IMR-90 (cell line): ENCODE measurements around the gene UPF1. TPM values are rescaled to one million over a fixed set of nuclear protein-coding genes. Genes with fewer than 3 reads are reported as not detected.

Experiments
- ATAC-seq: fragments of 200-7000 bp; cut with Tn5 transposase; 2 replicates; pipeline ENCODE4 v1.9.1; 2020; ENCODE audit warnings: low read depth, mild to moderate bottlenecking, moderate library complexity
- BruUV-seq: library from RNA; stranded (reverse); fragments of 400-500 nt; replicated peaks from 2 replicates; lab custom pipeline; 2021; lab: Mats Ljungman, UMichigan
- CTCF ChIA-PET: fragments of 300-600 bp; formaldehyde crosslinking; extraction: SDS; loops from one replicate; lab custom pipeline; 2021; ENCODE audit warnings: antibody characterized with exemption; lab: Yijun Ruan, JAX
- POLR2A ChIA-PET: fragments of 300-600 bp; sonication (Branson Sonifier 250); formaldehyde crosslinking; loops from one replicate; lab custom pipeline; 2022; ENCODE audit warnings: antibody characterized with exemption; ENCODE audit not compliant: unreplicated experiment; lab: Charles Lee
- DNase-seq: peaks from one replicate; pipeline ENCODE4 v3.0.0; 2013
- H2AFZ ChIP-seq: replicated peaks from 2 replicates; pipeline ENCODE3; 2013; ENCODE audit warnings: low read length, mild to moderate bottlenecking; ENCODE audit not compliant: poor library complexity
- H2AK5ac ChIP-seq: 2 replicates; pipeline ENCODE4 v1.6.1; 2013; ENCODE audit warnings: low read depth, low read length, inconsistent platforms
- H2AK9ac ChIP-seq: replicated peaks from 2 replicates; pipeline ENCODE3; 2013; ENCODE audit warnings: mild to moderate bottlenecking, low read depth, low read length, moderate library complexity; ENCODE audit not compliant: poor library complexity
- H2BK120ac ChIP-seq: 2 replicates; pipeline ENCODE4 v1.6.1; 2013; ENCODE audit warnings: low read depth, low read length, inconsistent platforms
- H2BK15ac ChIP-seq: 3 replicates; pipeline ENCODE4 v1.6.1; 2013; ENCODE audit warnings: low read depth, low read length, inconsistent platforms
- H2BK20ac ChIP-seq: 2 replicates; pipeline ENCODE4 v1.6.1; 2013; ENCODE audit warnings: low read depth, mild to moderate bottlenecking, inconsistent platforms, low read length, moderate library complexity
- H2BK5ac ChIP-seq: 2 replicates; pipeline ENCODE4 v1.6.1; 2013; ENCODE audit warnings: mild to moderate bottlenecking, low read depth, low read length, inconsistent platforms; ENCODE audit not compliant: poor library complexity, severe bottlenecking
- H3K14ac ChIP-seq: replicated peaks from 2 replicates; pipeline ENCODE4 v1.6.1; 2013; ENCODE audit warnings: low read depth, low read length, inconsistent platforms
- H3K18ac ChIP-seq: 2 replicates; pipeline ENCODE4 v1.6.1; 2013; ENCODE audit warnings: low read depth, low read length, control low read depth
- H3K23ac ChIP-seq: 2 replicates; pipeline ENCODE4 v1.6.1; 2013; ENCODE audit warnings: low read depth, low read length, inconsistent platforms
- H3K27ac ChIP-seq: 2 replicates; pipeline ENCODE4 v1.5.1; 2013; ENCODE audit warnings: mild to moderate bottlenecking, control low read depth, low read length; ENCODE audit not compliant: insufficient read depth
- H3K27me3 ChIP-seq: 2 replicates; pipeline ENCODE4 v1.6.1; 2013; ENCODE audit warnings: low read length; ENCODE audit not compliant: control insufficient read depth, insufficient read depth
- H3K36me3 ChIP-seq: 2 replicates; pipeline ENCODE4 v1.6.1; 2013; ENCODE audit warnings: low read length, mixed read lengths; ENCODE audit not compliant: control insufficient read depth, insufficient read depth
- H3K4ac ChIP-seq: 2 replicates; pipeline ENCODE4 v1.6.1; 2013; ENCODE audit warnings: low read depth, low read length, inconsistent platforms
- H3K4me1 ChIP-seq: 2 replicates; pipeline ENCODE4 v1.6.1; 2013; ENCODE audit warnings: low read length, mixed read lengths; ENCODE audit not compliant: control insufficient read depth, insufficient read depth
- H3K4me2 ChIP-seq: 2 replicates; pipeline ENCODE4 v1.6.1; 2013; ENCODE audit warnings: low read depth, mild to moderate bottlenecking, control low read depth, low read length, moderate library complexity
- H3K4me3 ChIP-seq: 2 replicates; pipeline ENCODE4 v1.5.1; 2013; ENCODE audit warnings: low read depth, mild to moderate bottlenecking, control low read depth, low read length, moderate library complexity; ENCODE audit not compliant: insufficient read depth
- H3K56ac ChIP-seq: 2 replicates; pipeline ENCODE4 v1.6.1; 2013; ENCODE audit warnings: low read length, inconsistent platforms; ENCODE audit not compliant: insufficient read depth; ENCODE audit errors: extremely low read depth
- H3K79me1 ChIP-seq, 2 experiments: 2 replicates each; pipeline ENCODE4 v1.6.1; 2013; ENCODE audit warnings: low read length in 2 of 2, inconsistent platforms in 1 of 2, low read depth in 1 of 2
- H3K9ac ChIP-seq: 2 replicates; pipeline ENCODE4 v1.6.1; 2013; ENCODE audit warnings: low read depth, low read length, control low read depth
- H3K9me1 ChIP-seq: 2 replicates; pipeline ENCODE4 v1.6.1; 2013; ENCODE audit warnings: low read length, inconsistent platforms; ENCODE audit not compliant: insufficient read depth
- H3K9me3 ChIP-seq: 2 replicates; pipeline ENCODE4 v1.6.1; 2013; ENCODE audit warnings: low read length; ENCODE audit not compliant: control insufficient read depth, insufficient read depth
- H4K20me1 ChIP-seq: 2 replicates; pipeline ENCODE4 v1.6.1; 2013; ENCODE audit warnings: low read length, inconsistent platforms; ENCODE audit not compliant: insufficient read depth
- H4K5ac ChIP-seq: 2 replicates; pipeline ENCODE4 v1.6.1; 2013; ENCODE audit warnings: mild to moderate bottlenecking, low read depth, low read length, control low read depth
- H4K8ac ChIP-seq, 2 experiments: 2 replicates each; pipeline ENCODE4 v1.6.1; 2013; ENCODE audit warnings: low read depth in 2 of 2, low read length in 2 of 2, control low read depth in 1 of 2, inconsistent platforms in 1 of 2
- H4K91ac ChIP-seq: 2 replicates; pipeline ENCODE4 v1.6.1; 2013; ENCODE audit warnings: low read depth, low read length, inconsistent platforms; ENCODE audit not compliant: insufficient read depth
- BHLHE40 ChIP-seq: fragments of 150-350 bp; IDR thresholded peaks from 2 replicates; pipeline ENCODE4 v1.6.1; 2016; ENCODE audit warnings: mild to moderate bottlenecking, low read depth, low read length
- CHD1 ChIP-seq: IDR thresholded peaks from 2 replicates; pipeline ENCODE4 v1.6.1; 2012; ENCODE audit warnings: low read depth, low read length, improper control_type of control experiment
- MAZ ChIP-seq: IDR thresholded peaks from 2 replicates; pipeline ENCODE4 v1.6.1; 2012; ENCODE audit warnings: low read depth, mild to moderate bottlenecking, low read length, improper control_type of control experiment, moderate library complexity, borderline replicate concordance
- MXI1 ChIP-seq: IDR thresholded peaks from 2 replicates; pipeline ENCODE4 v1.6.1; 2012; ENCODE audit warnings: low read depth, mild to moderate bottlenecking, low read length, moderate library complexity, borderline replicate concordance
- SMC3 ChIP-seq: fragments of 150-350 bp; IDR thresholded peaks from 2 replicates; pipeline ENCODE4 v1.6.1; 2016; ENCODE audit warnings: low read depth, mild to moderate bottlenecking, antibody characterized with exemption, low read length, moderate library complexity
- USF2 ChIP-seq: fragments of 150-350 bp; IDR thresholded peaks from 2 replicates; pipeline ENCODE4 v1.6.1; 2017; ENCODE audit warnings: mild to moderate bottlenecking, antibody characterized with exemption, low read length, low read depth
- WGBS, 2 experiments: methylation state at CpG; one replicate each; pipeline versions ENCODE4 v1.1.5 to v1.1.7; 2013; ENCODE audit warnings: missing lambda C conversion rate in 2 of 2; ENCODE audit not compliant: insufficient read length in 1 of 2; ENCODE audit errors: extremely low coverage in 2 of 2; 5-methylcytosine and 5-hydroxymethylcytosine counted together
- dilution Hi-C: fragments of 300-500 bp; cut with HindIII; formaldehyde crosslinking; loops from one replicate; pipeline ENCODE4 v1.14.3; 2018; ENCODE audit warnings: low sequenced_read_pairs; ENCODE audit not compliant: unreplicated experiment
- in situ Hi-C: fragments of 300-500 bp; cut with MboI; formaldehyde crosslinking; loops from 3 replicates; pipeline ENCODE4 v1.14.3; 2019; ENCODE audit warnings: low sequenced_read_pairs, inconsistent platforms, mixed read lengths
- intact Hi-C: fragments of 100-400 bp; cut with micrococcal nuclease; formaldehyde crosslinking; loops from 2 replicates; pipeline ENCODE4 v1.10.0; 2022
- polyA plus RNA-seq, 3 experiments: library from polyadenylated mRNA; depleted of rRNA; stranded (reverse); fragments of >200 nt; gene quantifications; 2 replicates each; pipeline ENCODE4 v1.2.3, GENCODE V29; 2012; ENCODE audit warnings: low replicate concordance in 1 of 3
- total RNA-seq: library from RNA; depleted of rRNA; stranded (reverse); fragments of >200 nt; gene quantifications from 2 replicates; pipeline ENCODE4 v1.2.3, GENCODE V29; 2012

The UPF1 gene
- total and polyA plus RNA-seq, 2 of the 4 experiments (the other 2 are of a cell fraction) = 31.2 to 50.3 TPM

DNA sequence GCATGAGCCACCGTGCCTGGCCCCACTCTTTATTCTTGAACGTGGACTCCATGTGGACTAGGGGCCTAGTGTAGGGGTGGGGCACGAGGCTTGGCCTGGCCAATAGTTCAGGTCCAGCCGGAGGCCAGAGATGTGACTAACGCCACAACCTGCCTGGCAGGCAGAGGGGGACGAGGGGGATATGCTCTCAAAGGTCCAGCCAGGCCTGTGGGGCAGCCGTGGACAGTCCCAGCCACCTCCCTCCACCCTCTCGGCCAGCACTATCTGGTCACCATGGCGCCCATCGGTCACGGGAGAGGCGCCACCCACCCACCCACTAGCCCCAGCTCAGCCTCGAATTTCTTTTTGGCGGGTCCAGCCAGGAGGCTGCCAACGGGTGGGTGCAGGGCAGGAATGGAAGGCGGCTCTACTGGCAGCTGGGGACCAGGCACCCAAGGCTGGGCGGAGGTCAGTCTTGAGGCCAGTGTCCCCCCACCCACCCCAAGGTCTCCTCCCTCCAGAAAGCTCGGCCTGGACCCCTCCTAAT lies 66.4 kb downstream of the UPF1 start:
- H4K8ac ChIP-seq = no peak overlapping the region
- BruUV-seq = no TSS peak
- H2BK120ac ChIP-seq = no peak overlapping the region
- POLR2A ChIA-PET = interaction anchor here (1.0 kb wide), 1 partner anchor 21 kb away, joined by 3 read pairs; the partner anchor contains the start of genes COPE and DDX49
- no peaks in the 10 kb centered on the region for H3K9me3 ChIP-seq
- dilution Hi-C loops (no loop called here), in situ Hi-C loops (no loop called here), intact Hi-C loops (no loop called here)
- CTCF ChIA-PET = no interaction called here
- H3K79me1 ChIP-seq = peaks cover 0 to 3% of the 10 kb centered on the region in 2 experiments; a peak in 1 of 4 replicates
- H3K9me1 ChIP-seq = no peaks in the 10 kb centered on the region
- peaks cover 7% of the 10 kb centered on the region; the same call in 1 of the 2 replicates for H3K27me3 ChIP-seq
- H2BK20ac ChIP-seq = no peak overlapping the region
- 64% methylated on average over 6 of the region's 18 CpGs; no CpG with 5 or more reads in 1 of the 2 experiments for WGBS, 2 experiments
- no peak overlapping the region for H3K4me2 ChIP-seq
- no peak overlapping the region for H3K4ac ChIP-seq
- TF ChIP-seq SMC3 = no peak
- no peak for TF ChIP-seq MAZ
- 0 out of 2 replicates have a peak, but pooled peaks have one; percentile 38 for TF ChIP-seq BHLHE40
- TF ChIP-seq MXI1 = no peak
- TF ChIP-seq USF2 = no peak
- no peak for TF ChIP-seq CHD1
- H3K9ac ChIP-seq = no peak overlapping the region
- no peak overlapping the region for H3K23ac ChIP-seq
- no peak overlapping the region for H2AFZ ChIP-seq
- H2AK9ac ChIP-seq = no peak overlapping the region
- no peak overlapping the region for H4K5ac ChIP-seq
- no peak overlapping the region for H2AK5ac ChIP-seq
- no peak overlapping the region for H3K14ac ChIP-seq
- ATAC-seq (no peak), DNase-seq (no peak)
- H3K36me3 ChIP-seq = peaks cover 29% of the 10 kb centered on the region
- H4K20me1 ChIP-seq = peaks cover 28% of the 10 kb centered on the region
- H3K4me1 ChIP-seq = peaks cover 8% of the 10 kb centered on the region; the same call in 1 of the 2 replicates
- no peak overlapping the region for H2BK5ac ChIP-seq
- H2BK15ac ChIP-seq = no peak overlapping the region
- no peak overlapping the region for H3K27ac ChIP-seq
- H3K4me3 ChIP-seq = no peak overlapping the region
- H3K56ac ChIP-seq = no peak overlapping the region
- no peak overlapping the region for H4K91ac ChIP-seq
- no peak overlapping the region for H3K18ac ChIP-seq
